SU-DHL-6 (cell line): Measurements from ENCODE around the gene PLSCR3.

Experiments
- H2AFZ ChIP-seq: fragments of 200-600 bp; sonication (generic); 2 replicates; pipeline ENCODE4 v1.6.1; 2014; ENCODE audit warnings: low read depth, mild to moderate bottlenecking, moderate library complexity, mixed read lengths, antibody characterized with exemption, low read length; ENCODE audit not compliant: severe bottlenecking
- H3F3A ChIP-seq: fragments of 200-600 bp; shearing (Covaris generic); 2 replicates; pipeline ENCODE4 v1.6.0; 2016; ENCODE audit warnings: antibody characterized with exemption, mild to moderate bottlenecking; ENCODE audit not compliant: insufficient read depth
- H3K27ac ChIP-seq: fragments of 200-600 bp; sonication (generic); 2 replicates; pipeline ENCODE4 v1.5.1; 2016; ENCODE audit warnings: low read depth, mild to moderate bottlenecking, low read length, moderate library complexity, mixed read lengths
- H3K27me3 ChIP-seq: fragments of 200-600 bp; sonication (generic), shearing (Covaris generic); 2 replicates; pipeline ENCODE4 v1.6.0; 2014; ENCODE audit warnings: mild to moderate bottlenecking, low read length
- H3K36me3 ChIP-seq: fragments of 200-600 bp; sonication (generic); 2 replicates; pipeline ENCODE4 v1.6.1; 2014; ENCODE audit warnings: mild to moderate bottlenecking, low read length, mixed read lengths
- H3K4me2 ChIP-seq: fragments of 300-600, 200-600 bp; shearing (Covaris generic), sonication (generic); 2 replicates; pipeline ENCODE4 v1.6.0; 2014; ENCODE audit warnings: low read length, low read depth, mild to moderate bottlenecking; ENCODE audit not compliant: poor library complexity, severe bottlenecking
- H3K4me3 ChIP-seq: fragments of 200-600 bp; sonication (generic); 2 replicates; pipeline ENCODE4 v1.5.1; 2014; ENCODE audit warnings: antibody characterized with exemption, low read length, mild to moderate bottlenecking, mixed read lengths; ENCODE audit not compliant: insufficient read depth, poor library complexity, severe bottlenecking
- H3K79me2 ChIP-seq: fragments of 200-600 bp; sonication (generic); 2 replicates; pipeline ENCODE4 v1.6.1; 2014; ENCODE audit warnings: mild to moderate bottlenecking, low read length, moderate library complexity; ENCODE audit not compliant: insufficient read depth
- H3K9ac ChIP-seq: fragments of 200-600 bp; sonication (generic); 2 replicates; pipeline ENCODE4 v1.7.0; 2014; ENCODE audit warnings: mild to moderate bottlenecking, low read length
- H3K9me2 ChIP-seq: fragments of 200-600 bp; sonication (generic); replicated peaks from 2 replicates; pipeline ENCODE4 v1.6.1; 2014; ENCODE audit warnings: low read length; ENCODE audit not compliant: insufficient read depth
- H3K9me3 ChIP-seq: fragments of 200-600 bp; sonication (generic); 2 replicates; pipeline ENCODE4 v1.6.1; 2014; ENCODE audit warnings: low read length, mixed read lengths; ENCODE audit not compliant: insufficient read depth
- H4K20me1 ChIP-seq: fragments of 200-600 bp; sonication (generic); 2 replicates; pipeline ENCODE4 v1.6.1; 2014; ENCODE audit warnings: low read depth, mild to moderate bottlenecking, antibody characterized with exemption, low read length, moderate library complexity, mixed read lengths
- CTCF ChIP-seq: fragments of 200-600 bp; sonication (generic); IDR thresholded peaks from one replicate; pipeline ENCODE4 v1.5.1; 2017; ENCODE audit warnings: antibody characterized with exemption, mild to moderate bottlenecking, low read length, moderate library complexity; ENCODE audit not compliant: insufficient read depth, poor library complexity, severe bottlenecking
- EZH2phosphoT487 ChIP-seq: fragments of 200-600 bp; sonication (generic), shearing (Covaris generic); conservative IDR thresholded peaks from 2 replicates; pipeline ENCODE4 v1.6.1; 2018; ENCODE audit warnings: mild to moderate bottlenecking, antibody characterized with exemption, low read length, moderate library complexity, mixed read lengths

The PLSCR3 gene

DNA sequence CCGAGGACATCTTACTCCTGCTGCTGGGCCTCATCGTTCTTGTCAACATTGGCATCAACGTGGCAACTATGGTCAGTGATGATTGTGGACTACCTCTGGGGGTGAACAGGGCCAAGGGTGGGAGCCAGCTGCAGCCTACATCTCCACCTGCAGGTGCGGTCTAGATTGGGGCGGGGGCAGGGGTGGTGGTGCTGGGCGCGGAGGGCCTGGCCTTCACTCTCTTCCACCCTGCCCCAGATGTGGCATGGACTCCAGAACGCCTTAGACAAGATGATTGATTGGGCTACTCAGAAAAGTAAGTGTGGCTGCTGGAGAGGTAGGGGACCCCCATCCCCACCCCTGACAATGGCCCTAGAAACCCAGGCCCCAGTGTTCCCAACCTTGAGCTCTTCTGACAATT is 31.4 kb upstream of the PLSCR3 start:
- Histone ChIP-seq H4K20me1 (no peaks in the 10 kb centered on the region), H3K9me2 (no peaks in the 10 kb centered on the region), H3K79me2 (no peaks in the 10 kb centered on the region), H3K9ac (no peak overlapping the region), H3K4me3 (no peak overlapping the region), H3K27ac (no peak overlapping the region), H3K9me3 (no peaks in the 10 kb centered on the region), H3K4me2 (no peak overlapping the region), H2AFZ (no peak overlapping the region), H3F3A (no peaks in the 10 kb centered on the region), H3K27me3 (no peaks in the 10 kb centered on the region), H3K36me3 (no peaks in the 10 kb centered on the region)
- TF ChIP-seq EZH2phosphoT487 (no peak), CTCF (no peak)

DNA sequence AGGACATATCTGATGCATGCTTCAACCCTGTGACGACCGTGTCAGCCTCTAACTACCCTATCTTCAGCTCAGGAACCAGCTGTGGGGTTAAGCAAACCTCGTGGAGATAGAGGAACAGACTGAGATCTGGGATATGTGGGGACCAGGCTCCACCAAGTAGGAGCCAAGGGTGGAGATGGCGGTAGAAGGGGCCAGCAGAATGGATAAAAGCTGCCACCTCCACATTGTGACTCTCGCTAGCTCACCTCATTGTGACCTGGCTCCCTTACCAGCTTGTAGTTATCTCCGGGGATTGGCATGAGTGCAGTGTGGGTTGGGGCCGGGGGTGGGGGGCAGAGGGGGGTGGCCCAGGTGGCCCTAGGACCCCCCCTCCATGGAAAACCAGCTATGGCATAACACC is 31.0 kb upstream of the PLSCR3 start, which contains the start of gene SPEM2:
Gene SPEM2, plus strand, starts transcription at position 301 of the 400 bp plus-strand sequence. Its CDS starts 73 bp downstream, at position 374.
- Histone ChIP-seq H3K9me2 (no peaks in the 10 kb centered on the region), H3K9me3 (no peaks in the 10 kb centered on the region), H3F3A (no peaks in the 10 kb centered on the region), H3K27me3 (no peaks in the 10 kb centered on the region), H2AFZ (no peak within 1 kb of the TSS), H4K20me1 (no peaks in the 10 kb centered on the region), H3K9ac (no peak within 1 kb of the TSS), H3K4me2 (no peak within 1 kb of the TSS), H3K4me3 (no peak within 1 kb of the TSS), H3K36me3 (no peaks in the 10 kb centered on the region), H3K27ac (no peak within 1 kb of the TSS), H3K79me2 (no peaks in the 10 kb centered on the region)
- TF ChIP-seq EZH2phosphoT487: no peak
- no peak for TF ChIP-seq CTCF

- H3K9me3 ChIP-seq: no peaks in the 10 kb centered on the region
- H3K36me3 ChIP-seq: no peaks in the 10 kb centered on the region
- no peaks in the 10 kb centered on the region for H3K27me3 ChIP-seq
- no peak overlapping the region for H3K4me3 ChIP-seq
- H2AFZ ChIP-seq: no peak overlapping the region
- TF ChIP-seq CTCF (no peak), EZH2phosphoT487 (no peak)
- no peak overlapping the region for H3K9ac ChIP-seq
- H3K27ac ChIP-seq: no peak overlapping the region
- H3F3A ChIP-seq: no peaks in the 10 kb centered on the region
- no peaks in the 10 kb centered on the region for H4K20me1 ChIP-seq
- no peak overlapping the region for H3K4me2 ChIP-seq
- no peaks in the 10 kb centered on the region for H3K9me2 ChIP-seq
- H3K79me2 ChIP-seq: no peaks in the 10 kb centered on the region
These were observed 29.4 kb upstream of the PLSCR3 start for GRCh38 chr17:7423679-7424078.
